HG02678 (cell line): ENCODE data around the gene NKIRAS2.

Experiments used
- ATAC-seq: cut with Tn5 transposase; IDR thresholded peaks from one replicate; pipeline ENCODE4 v1.9.1; 2021; ENCODE audit warnings: mild to moderate bottlenecking, moderate library complexity; ENCODE audit not compliant: unreplicated experiment

The NKIRAS2 gene

GRCh38 chr17:42053731-42054500, 34.0 kb downstream of the NKIRAS2 start:
- ATAC-seq = no peak

- ATAC-seq = no peak
These were observed 35.1 kb downstream of the NKIRAS2 start for GRCh38 chr17:42055027-42055426.

- ATAC-seq = no peak
These were observed 35.6 kb downstream of the NKIRAS2 start for GRCh38 chr17:42055496-42055895.

GRCh38 chr17:42056635-42057034, 36.7 kb downstream of the NKIRAS2 start:
- no peak for ATAC-seq

GRCh38 chr17:42058063-42058462, 38.2 kb downstream of the NKIRAS2 start:
- ATAC-seq = no peak

GRCh38 chr17:42059815-42060214, 39.9 kb downstream of the NKIRAS2 start:
- ATAC-seq = no peak

- no peak for ATAC-seq
These were observed 40.3 kb downstream of the NKIRAS2 start for GRCh38 chr17:42060231-42060630.

- ATAC-seq = no peak
These were observed 42.0 kb downstream of the NKIRAS2 start for GRCh38 chr17:42061646-42062487.

- ATAC-seq = no peak
These were observed 42.8 kb downstream of the NKIRAS2 start for GRCh38 chr17:42062681-42063080.

- no peak for ATAC-seq
These were observed 45.3 kb downstream of the NKIRAS2 start for GRCh38 chr17:42065201-42065600.

- ATAC-seq = no peak
These were observed 47.6 kb downstream of the NKIRAS2 start for GRCh38 chr17:42067371-42068091.

GRCh38 chr17:42068979-42069378, 49.1 kb downstream of the NKIRAS2 start:
- no peak for ATAC-seq

GRCh38 chr17:42071810-42072209, 51.9 kb downstream of the NKIRAS2 start:
- no peak for ATAC-seq

- no peak for ATAC-seq
These were observed 52.7 kb downstream of the NKIRAS2 start for GRCh38 chr17:42072323-42073187.
